ENCODE data around the gene ATXN7L1. TPM values are rescaled to one million over a fixed set of nuclear protein-coding genes. Genes with fewer than 3 reads are reported as not detected.

The ATXN7L1 gene
- total and polyA plus RNA-seq, 2 of the 13 experiments (the other 11 are each of a cell fraction or from before 2014, with no cell fraction given) = 4.1 to 7.8 TPM

GRCh38 chr7:105610165-105610930, 266.1 kb downstream of the ATXN7L1 start:
- TF ChIP-seq STAT5B (CRISPR knock-in tag; IDR thresholded peaks at IDR 0.05) (no peak), ZNF878 (CRISPR knock-in tag; IDR thresholded peaks at IDR 0.05) (no peak), KLF11 (CRISPR knock-in tag; IDR thresholded peaks at IDR 0.05) (no peak), RXRB (CRISPR knock-in tag; IDR thresholded peaks at IDR 0.05; ENCODE audit: borderline replicate concordance) (no peak), ZNF512B (CRISPR knock-in tag; IDR thresholded peaks at IDR 0.05; ENCODE audit: borderline replicate concordance) (no peak), CBX5 (CRISPR knock-in tag; IDR thresholded peaks at IDR 0.05; ENCODE audit: borderline replicate concordance) (no peak), SOX5 (CRISPR knock-in tag; IDR thresholded peaks at IDR 0.05; ENCODE audit: borderline replicate concordance) (no peak), RELA (CRISPR knock-in tag; IDR thresholded peaks at IDR 0.05) (no peak), CREM (IDR thresholded peaks at IDR 0.05) (no peak), CREM (CRISPR knock-in tag; IDR thresholded peaks at IDR 0.05) (no peak)
- H3K27ac ChIP-seq (ENCODE audit: extremely low read length, insufficient read depth, low read length) = no peak overlapping the region
- DNase-seq (ENCODE audit: low spot score) (no peak), FAIRE-seq (no peak), ATAC-seq (no peak)
- H4K20me1 ChIP-seq (ENCODE audit: insufficient read depth, low read length) = no peaks in the 10 kb centered on the region
- H3K27me3 ChIP-seq (ENCODE audit: control insufficient read depth in 1 of 2, insufficient read depth in 2 of 2, low read length in 2 of 2) = no peaks in the 10 kb centered on the region
- no TSS peak for BruUV-seq (replicated peaks)
- no peaks in the 10 kb centered on the region for H3K4me1 ChIP-seq (ENCODE audit: insufficient read depth, low read length)
- H3K79me2 ChIP-seq (ENCODE audit: insufficient read depth, low read length) = no peaks in the 10 kb centered on the region
- H3K9me3 ChIP-seq (ENCODE audit: low read length) = no peaks in the 10 kb centered on the region
- peaks cover 0 to 2% of the 10 kb centered on the region in 2 experiments; a peak in 1 of 5 replicates for H3K36me3 ChIP-seq (replicated peaks in 1 of 2; ENCODE audit: control insufficient read depth in 1 of 2, insufficient read depth in 2 of 2, low read length in 2 of 2)
- WGBS (ENCODE audit: low lambda C conversion rate) = 91% methylated on average over 7 of the region's 8 CpGs
- POLR2A ChIA-PET = no interaction called here
- CTCF ChIA-PET (ENCODE audit: low intra/inter-chr PET ratio, low total read pairs) = no interaction called here
- no peak overlapping the region for H3K4me3 ChIP-seq (replicated peaks in 1 of 3; ENCODE audit: insufficient read depth in 1 of 3, low read depth in 2 of 3, low read length in 3 of 3)
- in situ Hi-C loops (cut with HindIII; ENCODE audit: extremely low pct_ligation_motif_present, low pct_unique_long_range_greater_than_20kb) (no loop called here), intact Hi-C loops (cut with micrococcal nuclease; ENCODE audit: unreplicated experiment) (no loop called here)
- no peak overlapping the region for H3K4me2 ChIP-seq (ENCODE audit: low read depth, low read length)
- H2AFZ ChIP-seq (ENCODE audit: low read length) = no peak overlapping the region
- H3K9ac ChIP-seq (ENCODE audit: insufficient read depth, low read depth, low read length) = no peak overlapping the region
